ENCODE data around the gene CFAP126. TPM values are rescaled to one million over a fixed set of nuclear protein-coding genes. Genes with fewer than 3 reads are reported as not detected.
A peak's percentile ranks its signal among the peaks of the same experiment; 100 is the strongest.
"Not testable (repeated sequence)": the region's sequence is repeated elsewhere in the genome, so short reads cannot be mapped to it uniquely, and the experiment has no call there.

Gene CFAP126, protein sequence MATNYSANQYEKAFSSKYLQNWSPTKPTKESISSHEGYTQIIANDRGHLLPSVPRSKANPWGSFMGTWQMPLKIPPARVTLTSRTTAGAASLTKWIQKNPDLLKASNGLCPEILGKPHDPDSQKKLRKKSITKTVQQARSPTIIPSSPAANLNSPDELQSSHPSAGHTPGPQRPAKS
- 1 to 10 TPM in 1 of 2 donors, not detected in 1; 5.8 TPM for total RNA-seq
- 10 to 100 TPM in 4 of 6 donors, 1 to 10 TPM in 2; 3.2 to 18.7 (median 11.4) TPM for polyA plus RNA-seq (ENCODE audit: insufficient read length in 6 of 6)
- long read RNA-seq, donor 1, transcript CFAP126-201 (5 exons, 774 nt) = major isoform, 10 of 10 reads
- long read RNA-seq, donor 1, partial matches to known transcripts = 0 of 10 reads
- long read RNA-seq, donor 1, other reads (novel, unspliced or antisense) = 0 of 10 reads
- long read RNA-seq, donor 2 = 0 reads
- long read RNA-seq, donor 3 = 0 reads
- long read RNA-seq, donor 4 = 0 reads
- long read RNA-seq, donor 5, transcript CFAP126-201 (5 exons, 774 nt) = major isoform, 5 of 5 reads
- long read RNA-seq, donor 5, partial matches to known transcripts = 0 of 5 reads
- long read RNA-seq, donor 5, other reads (novel, unspliced or antisense) = 0 of 5 reads
- long read RNA-seq, donor 6, partial matches to known transcripts = 0 of 1 reads
- long read RNA-seq, donor 6, other reads (novel, unspliced or antisense) = 0 of 1 reads
- long read RNA-seq, donor 7, partial matches to known transcripts = 0 of 1 reads
- long read RNA-seq, donor 7, other reads (novel, unspliced or antisense) = 0 of 1 reads
- long read RNA-seq, donor 8, partial matches to known transcripts = 0 of 1 reads
- long read RNA-seq, donor 8, other reads (novel, unspliced or antisense) = 0 of 1 reads
- long read RNA-seq, donor 9 = 0 reads
- long read RNA-seq, donor 10, partial matches to known transcripts = 0 of 2 reads
- long read RNA-seq, donor 10, other reads (novel, unspliced or antisense) = 0 of 2 reads
- long read RNA-seq, donor 11, transcript CFAP126-201 (5 exons, 774 nt) = major isoform, 14 of 14 reads
- long read RNA-seq, donor 11, partial matches to known transcripts = 0 of 14 reads
- long read RNA-seq, donor 11, other reads (novel, unspliced or antisense) = 0 of 14 reads
- long read RNA-seq, donor 12, partial matches to known transcripts = 0 of 2 reads
- long read RNA-seq, donor 12, other reads (novel, unspliced or antisense) = 0 of 2 reads

- DNase-seq (peak in 2 of 4 donors; percentile 64 to 70), ATAC-seq (peak; percentile 99)
- no peaks in the 10 kb centered on the region for H3K4me1 ChIP-seq
- no peak within 1 kb of the TSS for H3K4me3 ChIP-seq
- H3K9me3 ChIP-seq = no peaks in the 10 kb centered on the region
- no peaks in the 10 kb centered on the region for H3K27me3 ChIP-seq
- intact Hi-C loops (cut with DNase I) = no loop called here
- H3K27ac ChIP-seq = peak within 1 kb of the TSS; percentile 4 to 47
- H3K36me3 ChIP-seq = peaks cover 0 to 25% of the 10 kb centered on the region in 2 donors
- TF ChIP-seq, protein P1, sequence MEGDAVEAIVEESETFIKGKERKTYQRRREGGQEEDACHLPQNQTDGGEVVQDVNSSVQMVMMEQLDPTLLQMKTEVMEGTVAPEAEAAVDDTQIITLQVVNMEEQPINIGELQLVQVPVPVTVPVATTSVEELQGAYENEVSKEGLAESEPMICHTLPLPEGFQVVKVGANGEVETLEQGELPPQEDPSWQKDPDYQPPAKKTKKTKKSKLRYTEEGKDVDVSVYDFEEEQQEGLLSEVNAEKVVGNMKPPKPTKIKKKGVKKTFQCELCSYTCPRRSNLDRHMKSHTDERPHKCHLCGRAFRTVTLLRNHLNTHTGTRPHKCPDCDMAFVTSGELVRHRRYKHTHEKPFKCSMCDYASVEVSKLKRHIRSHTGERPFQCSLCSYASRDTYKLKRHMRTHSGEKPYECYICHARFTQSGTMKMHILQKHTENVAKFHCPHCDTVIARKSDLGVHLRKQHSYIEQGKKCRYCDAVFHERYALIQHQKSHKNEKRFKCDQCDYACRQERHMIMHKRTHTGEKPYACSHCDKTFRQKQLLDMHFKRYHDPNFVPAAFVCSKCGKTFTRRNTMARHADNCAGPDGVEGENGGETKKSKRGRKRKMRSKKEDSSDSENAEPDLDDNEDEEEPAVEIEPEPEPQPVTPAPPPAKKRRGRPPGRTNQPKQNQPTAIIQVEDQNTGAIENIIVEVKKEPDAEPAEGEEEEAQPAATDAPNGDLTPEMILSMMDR (IDR thresholded peaks at IDR 0.05) = no peak
Measured at GRCh38 chr1:161367684-161368400, at the start of gene CFAP126. Gene CFAP126 (minus strand): TSS chr1:161367876. CDS start chr1:161367868, 8 bp downstream.

- H3K4me1 ChIP-seq; intact Hi-C loops (cut with DNase I); H3K36me3 ChIP-seq; ATAC-seq; H3K27me3 ChIP-seq; H3K4me3 ChIP-seq; DNase-seq; H3K9me3 ChIP-seq; H3K27ac ChIP-seq: not testable (repeated sequence)
Measured at GRCh38 chr1:161413050-161413449, 45.4 kb upstream of the CFAP126 start.

GRCh38 chr1:161410636-161410970 is 42.9 kb upstream of the CFAP126 start:
- DNase-seq; ATAC-seq; H3K27ac ChIP-seq; H3K4me1 ChIP-seq; H3K36me3 ChIP-seq; intact Hi-C loops (cut with DNase I); H3K4me3 ChIP-seq; H3K9me3 ChIP-seq; H3K27me3 ChIP-seq: not testable (repeated sequence)

DNA sequence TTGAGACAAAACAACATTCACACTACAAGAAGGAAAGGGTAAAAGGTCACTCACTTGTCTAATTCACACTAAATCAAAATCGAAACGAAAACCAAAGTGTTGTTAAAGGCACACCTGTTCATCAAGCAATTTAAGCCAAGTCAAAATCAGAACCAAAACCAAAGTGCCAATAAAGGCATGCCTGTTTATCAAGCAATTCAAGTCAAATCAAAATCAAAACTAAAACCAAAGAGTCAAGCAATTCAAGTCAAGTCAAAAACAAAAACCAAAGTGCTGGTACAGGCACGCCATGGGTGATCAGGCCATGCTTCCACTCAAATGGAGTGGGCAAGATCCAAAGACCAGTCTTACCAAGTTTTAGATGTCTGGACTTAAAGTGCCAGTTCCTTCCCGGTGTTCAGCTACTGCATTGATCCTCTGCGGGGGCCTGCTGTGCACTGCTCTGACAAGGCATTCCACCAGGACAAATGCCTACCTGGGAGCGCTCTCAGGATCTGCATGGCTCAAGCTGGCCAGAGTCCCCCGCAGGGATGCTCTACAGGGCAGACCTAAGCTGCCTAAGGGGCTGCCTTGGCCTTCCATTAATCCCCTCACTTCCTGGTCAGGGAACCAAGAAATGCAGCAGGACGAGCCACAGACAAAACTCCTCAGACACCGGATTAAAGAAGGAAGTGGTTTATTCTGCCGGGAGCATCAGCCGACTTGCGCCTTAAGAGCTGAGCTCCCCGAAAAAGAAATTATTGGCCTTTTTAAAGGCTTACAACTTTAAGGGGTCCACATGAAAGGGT is 42.4 kb upstream of the CFAP126 start:
- H3K9me3 ChIP-seq; DNase-seq; intact Hi-C loops (cut with DNase I); H3K36me3 ChIP-seq; ATAC-seq; H3K27me3 ChIP-seq; H3K4me3 ChIP-seq; H3K4me1 ChIP-seq: not testable (repeated sequence)
- peak overlapping the region in 1 of 2 donors; percentile 44 for H3K27ac ChIP-seq

DNA sequence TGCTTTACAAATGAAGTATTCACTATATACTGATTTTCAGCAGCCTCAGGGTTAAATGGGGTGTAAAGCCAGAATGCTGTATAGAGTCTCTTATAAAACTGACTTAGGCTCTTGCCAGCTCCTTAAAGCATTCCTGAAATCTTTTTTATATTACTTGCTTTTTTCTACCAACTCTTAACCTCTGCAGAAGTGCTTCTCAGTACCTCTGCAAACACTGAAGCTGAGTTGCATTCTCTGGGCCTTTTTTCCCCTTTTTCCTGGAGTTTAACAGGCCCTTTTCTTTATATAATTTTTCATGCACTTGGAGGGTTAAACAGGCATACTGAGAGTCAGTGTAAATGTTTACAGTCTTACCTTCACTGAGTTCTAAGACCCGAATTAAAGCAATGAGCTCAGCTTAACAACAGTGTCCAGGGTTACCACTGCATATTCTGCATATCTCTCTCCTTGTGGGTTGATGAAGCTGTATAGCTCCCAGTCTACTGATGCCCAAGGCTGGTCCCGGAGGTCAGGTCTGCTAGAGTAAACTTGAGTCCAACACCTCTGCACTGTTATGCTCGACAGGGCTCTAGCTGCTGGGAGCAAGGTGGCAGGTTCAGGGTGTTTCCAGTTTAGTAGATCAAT is 40.9 kb upstream of the CFAP126 start:
- peak in 1 of 4 donors; percentile 64 for DNase-seq
- peaks cover 0 to 4% of the 10 kb centered on the region in 2 donors for H3K4me1 ChIP-seq
- peaks cover 0 to 14% of the 10 kb centered on the region in 2 donors for H3K27me3 ChIP-seq
- peaks cover 0 to 4% of the 10 kb centered on the region in 2 donors for H3K9me3 ChIP-seq
- TF ChIP-seq, protein P1 (IDR thresholded peaks at IDR 0.05) = no peak
- no peak overlapping the region for H3K4me3 ChIP-seq
- intact Hi-C loops (cut with DNase I) = no loop called here
- peak overlapping the region in 1 of 2 donors; percentile 42 for H3K27ac ChIP-seq
- ATAC-seq = peak; percentile 85
- H3K36me3 ChIP-seq = no peaks in the 10 kb centered on the region
